HCEC 1CT (cell line): ENCODE data around the gene TNRC6A.
"Not testable (repeated sequence)": the region's sequence is repeated elsewhere in the genome, so short reads cannot be mapped to it uniquely, and the experiment has no call there.

Source experiments
- DNase-seq: peaks from one replicate; pipeline ENCODE4 v3.0.0-alpha.2; 2017

Gene TNRC6A

GRCh38 chr16:24728891-24729242 lies 584 bp upstream of the TNRC6A start:
- DNase-seq = no peak

- DNase-seq = no peak
Measured at GRCh38 chr16:24729951-24730815, 732 bp downstream of the TNRC6A start.

GRCh38 chr16:24730914-24731313 lies 1.5 kb downstream of the TNRC6A start:
- no peak for DNase-seq

GRCh38 chr16:24731722-24732419 lies 2.4 kb downstream of the TNRC6A start:
- no peak for DNase-seq

- peak; percentile 11 for DNase-seq
Measured at GRCh38 chr16:24734382-24734781, 4.9 kb downstream of the TNRC6A start.

GRCh38 chr16:24736758-24737157 lies 7.3 kb downstream of the TNRC6A start:
- DNase-seq = no peak

- peak; percentile 62 for DNase-seq
Measured at GRCh38 chr16:24737391-24737871, 8.0 kb downstream of the TNRC6A start.

GRCh38 chr16:24737916-24738594 lies 8.6 kb downstream of the TNRC6A start:
- DNase-seq = no peak

GRCh38 chr16:24738895-24739294 lies 9.4 kb downstream of the TNRC6A start:
- no peak for DNase-seq

GRCh38 chr16:24741862-24742261 lies 12.4 kb downstream of the TNRC6A start:
- DNase-seq = no peak

GRCh38 chr16:24742610-24743009 lies 13.2 kb downstream of the TNRC6A start:
- not testable (repeated sequence) for DNase-seq

GRCh38 chr16:24745391-24745790 lies 15.9 kb downstream of the TNRC6A start:
- DNase-seq = no peak

- DNase-seq = no peak
Measured at GRCh38 chr16:24745791-24746190, 16.3 kb downstream of the TNRC6A start.

- no peak for DNase-seq
Measured at GRCh38 chr16:24747441-24747840, 18.0 kb downstream of the TNRC6A start.

GRCh38 chr16:24748242-24748641 lies 18.8 kb downstream of the TNRC6A start:
- peak; percentile 90 for DNase-seq

- no peak for DNase-seq
Measured at GRCh38 chr16:24749310-24749709, 19.9 kb downstream of the TNRC6A start.

GRCh38 chr16:24749872-24750271 lies 20.4 kb downstream of the TNRC6A start:
- not testable (repeated sequence) for DNase-seq

GRCh38 chr16:24753000-24753399 lies 23.5 kb downstream of the TNRC6A start:
- no peak for DNase-seq

- no peak for DNase-seq
Measured at GRCh38 chr16:24753437-24753836, 24.0 kb downstream of the TNRC6A start.

- no peak for DNase-seq
Measured at GRCh38 chr16:24754543-24754942, 25.1 kb downstream of the TNRC6A start.

GRCh38 chr16:24755201-24755874 lies 25.9 kb downstream of the TNRC6A start:
- no peak for DNase-seq

- no peak for DNase-seq
Measured at GRCh38 chr16:24758373-24758772, 28.9 kb downstream of the TNRC6A start.

- DNase-seq = no peak
Measured at GRCh38 chr16:24759006-24759405, 29.6 kb downstream of the TNRC6A start.
